HepG2 (cell line): ENCODE data around the gene PRM2. TPM values are rescaled to one million over a fixed set of nuclear protein-coding genes. Genes with fewer than 3 reads are reported as not detected.
A peak's percentile ranks its signal among the peaks of the same experiment; 100 is the strongest.

Source experiments
- ARID2 ChIP-seq: sonication (generic); formaldehyde crosslinking; IDR thresholded peaks from 2 replicates; pipeline ENCODE4 v1.8.1; 2022; ENCODE audit warnings: mild to moderate bottlenecking, missing genetic modification reagents, borderline replicate concordance
- CBX5 ChIP-seq: sonication (generic); formaldehyde crosslinking; IDR thresholded peaks from 2 replicates; pipeline ENCODE4 v1.4.0; 2020; ENCODE audit warnings: missing genetic modification reagents, borderline replicate concordance
- CCDC6 ChIP-seq: sonication (generic); formaldehyde crosslinking; IDR thresholded peaks from 2 replicates; pipeline ENCODE4 v1.8.1; 2022; ENCODE audit warnings: mild to moderate bottlenecking, missing genetic modification reagents, moderate library complexity
- DNMT3B ChIP-seq: conservative IDR thresholded peaks from 2 replicates; pipeline ENCODE4 v1.6.1; 2016; ENCODE audit warnings: missing biosample characterization, control low read depth
- ELF3 ChIP-seq: IDR thresholded peaks from 2 replicates; pipeline ENCODE4 v1.6.1; 2016; ENCODE audit warnings: missing genetic modification reagents, missing compliant biosample characterization
- GPN1 ChIP-seq: sonication (generic); formaldehyde crosslinking; IDR thresholded peaks from 2 replicates; pipeline ENCODE4 v1.5.1; 2020; ENCODE audit warnings: missing genetic modification reagents, borderline replicate concordance
- HMG20A ChIP-seq: IDR thresholded peaks from 2 replicates; pipeline ENCODE4 v1.6.1; 2016; ENCODE audit warnings: borderline replicate concordance
- HNF4G ChIP-seq, 2 experiments: sonication (generic) in 1 of 2; formaldehyde crosslinking in 1 of 2; IDR thresholded peaks; 2 replicates each; pipeline versions ENCODE4 v1.4.0 to v1.6.1; 2011 to 2020; ENCODE audit warnings: borderline replicate concordance in 2 of 2, low read depth in 2 of 2, mild to moderate bottlenecking in 2 of 2, low read length in 1 of 2, missing genetic modification reagents in 1 of 2, moderate library complexity in 1 of 2
- HNRNPK ChIP-seq: fragments of 200-400 bp; formaldehyde crosslinking; IDR thresholded peaks from 2 replicates; pipeline ENCODE4 v1.6.1; 2018; ENCODE audit warnings: low read length, low read depth, moderate library complexity, mild to moderate bottlenecking; ENCODE audit not compliant: poor library complexity, severe bottlenecking
- KDM2A ChIP-seq: sonication (generic); formaldehyde crosslinking; IDR thresholded peaks from 2 replicates; pipeline ENCODE4 v1.4.0; 2020; ENCODE audit warnings: low read depth, missing genetic modification reagents, borderline replicate concordance
- MBNL3 ChIP-seq: fragments of 250-450 bp; sonication (Bioruptor Pico); conservative IDR thresholded peaks from 2 replicates; pipeline ENCODE4 v1.8.0; 2022; ENCODE audit warnings: mild to moderate bottlenecking, inconsistent platforms
- MIER2 ChIP-seq: IDR thresholded peaks from 2 replicates; pipeline ENCODE4 v1.6.1; 2016; ENCODE audit warnings: missing biosample characterization, missing genetic modification reagents
- PHF8 ChIP-seq: sonication (generic); formaldehyde crosslinking; IDR thresholded peaks from 2 replicates; pipeline ENCODE4 v1.5.0; 2020; ENCODE audit warnings: missing genetic modification reagents
- POLR2G ChIP-seq: fragments of 200-400 bp; formaldehyde crosslinking; IDR thresholded peaks from 2 replicates; pipeline ENCODE4 v1.6.1; 2018; ENCODE audit warnings: mild to moderate bottlenecking, low read depth, low read length, moderate library complexity
- PPARG ChIP-seq: conservative IDR thresholded peaks from 2 replicates; pipeline ENCODE4 v1.6.1; 2016; ENCODE audit warnings: missing biosample characterization, missing genetic modification reagents
- RBM39 ChIP-seq: fragments of 200-400 bp; formaldehyde crosslinking; IDR thresholded peaks from one replicate; pipeline ENCODE4 v1.6.1; 2018; ENCODE audit warnings: antibody characterized with exemption, mild to moderate bottlenecking, low read depth, low read length; ENCODE audit not compliant: poor library complexity, severe bottlenecking
- RFXANK ChIP-seq: IDR thresholded peaks from 2 replicates; pipeline ENCODE4 v1.6.1; 2016
- RXRA ChIP-seq: sonication (generic); formaldehyde crosslinking; IDR thresholded peaks from 2 replicates; pipeline ENCODE4 v1.5.1; 2020; ENCODE audit warnings: missing genetic modification reagents
- YY1 ChIP-seq: IDR thresholded peaks from 2 replicates; pipeline ENCODE4 v1.6.1; 2011; ENCODE audit warnings: low read length, low read depth, moderate library complexity, mild to moderate bottlenecking; ENCODE audit not compliant: insufficient read depth, insufficient replicate concordance
- ZNF274 ChIP-seq: sonication (generic); formaldehyde crosslinking; IDR thresholded peaks from 2 replicates; pipeline ENCODE4 v1.5.1; 2020; ENCODE audit warnings: mild to moderate bottlenecking, missing genetic modification reagents
- ZNF543 ChIP-seq: sonication (generic); formaldehyde crosslinking; IDR thresholded peaks from 2 replicates; pipeline ENCODE4 v1.4.0; 2020; ENCODE audit warnings: mild to moderate bottlenecking, missing genetic modification reagents
- ZNF883 ChIP-seq: sonication (generic); formaldehyde crosslinking; IDR thresholded peaks from 2 replicates; pipeline ENCODE4 v1.5.1; 2020; ENCODE audit warnings: mild to moderate bottlenecking, missing genetic modification reagents; ENCODE audit errors: not compliant biosample characterization
- polyA plus RNA-seq, 8 experiments: library from polyadenylated mRNA; depleted of rRNA in 3 of 8; stranded (reverse) in 7 of 8; unstranded in 1 of 8; fragments of >200 nt; fragmentation: Illumina TruSeq in 4 of 8; extraction: Trizol in 4 of 8; gene quantifications; 2 replicates each; pipeline versions ENCODE4 v1.2.1 to v1.2.3, GENCODE V29; 2011 to 2016; ENCODE audit warnings: low read depth in 4 of 8, missing spikeins in 1 of 8, mixed read lengths in 1 of 8; ENCODE audit not compliant: insufficient read depth in 1 of 8
- total RNA-seq, 5 experiments: library from RNA; depleted of rRNA; stranded (reverse); fragments of >200 nt; fragmentation: Illumina TruSeq; extraction: Trizol; gene quantifications; 2 replicates each; pipeline ENCODE4 v1.2.3, GENCODE V29; 2016; ENCODE audit warnings: low read depth in 1 of 5
- TF ChIP-seq, protein P1 (sequence below): sonication (generic); formaldehyde crosslinking; IDR thresholded peaks from 2 replicates; pipeline ENCODE4 v1.4.0; 2020; ENCODE audit warnings: mild to moderate bottlenecking, missing genetic modification reagents, borderline replicate concordance
- TF ChIP-seq, protein P2 (sequence below): sonication (generic); formaldehyde crosslinking; IDR thresholded peaks from 2 replicates; pipeline ENCODE4 v1.4.0; 2020; ENCODE audit warnings: missing genetic modification reagents, low read depth, mild to moderate bottlenecking, borderline replicate concordance

PRM2 gene
- total and polyA plus RNA-seq, 2 of the 13 experiments (the other 11 are each of a cell fraction or from before 2014, with no cell fraction given): 0.54 TPM; not detected in 1

DNA sequence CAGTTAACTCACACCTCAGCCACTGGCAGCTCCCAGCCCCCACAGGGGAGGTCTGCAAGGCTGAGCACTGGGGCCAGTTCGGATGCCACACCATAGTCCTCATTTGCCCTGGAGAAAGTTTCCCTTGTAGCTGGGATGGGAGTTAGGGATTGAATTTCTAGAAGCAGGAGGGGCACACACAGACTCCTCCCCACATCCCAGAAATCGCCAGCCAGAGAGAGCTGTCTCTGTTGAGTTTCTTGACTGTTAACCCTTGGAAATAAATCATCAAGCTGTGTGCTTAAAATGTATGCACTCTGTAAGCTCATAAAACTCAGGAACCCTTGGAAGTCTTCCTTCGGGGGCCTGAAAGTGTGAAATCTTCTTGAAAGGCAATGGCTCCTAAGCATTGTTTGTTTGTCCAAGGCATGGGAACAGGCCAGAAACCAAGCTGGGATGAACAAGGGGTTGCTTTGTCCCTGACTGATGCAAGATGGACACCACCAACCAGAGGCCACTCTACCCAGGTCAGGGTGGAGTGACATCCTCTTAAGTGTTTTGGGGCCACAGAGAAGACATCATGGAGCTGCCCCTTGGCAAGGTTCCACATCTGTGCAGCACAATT, 2.5 kb downstream of the PRM2 start (continued):
- TF ChIP-seq, protein P1, sequence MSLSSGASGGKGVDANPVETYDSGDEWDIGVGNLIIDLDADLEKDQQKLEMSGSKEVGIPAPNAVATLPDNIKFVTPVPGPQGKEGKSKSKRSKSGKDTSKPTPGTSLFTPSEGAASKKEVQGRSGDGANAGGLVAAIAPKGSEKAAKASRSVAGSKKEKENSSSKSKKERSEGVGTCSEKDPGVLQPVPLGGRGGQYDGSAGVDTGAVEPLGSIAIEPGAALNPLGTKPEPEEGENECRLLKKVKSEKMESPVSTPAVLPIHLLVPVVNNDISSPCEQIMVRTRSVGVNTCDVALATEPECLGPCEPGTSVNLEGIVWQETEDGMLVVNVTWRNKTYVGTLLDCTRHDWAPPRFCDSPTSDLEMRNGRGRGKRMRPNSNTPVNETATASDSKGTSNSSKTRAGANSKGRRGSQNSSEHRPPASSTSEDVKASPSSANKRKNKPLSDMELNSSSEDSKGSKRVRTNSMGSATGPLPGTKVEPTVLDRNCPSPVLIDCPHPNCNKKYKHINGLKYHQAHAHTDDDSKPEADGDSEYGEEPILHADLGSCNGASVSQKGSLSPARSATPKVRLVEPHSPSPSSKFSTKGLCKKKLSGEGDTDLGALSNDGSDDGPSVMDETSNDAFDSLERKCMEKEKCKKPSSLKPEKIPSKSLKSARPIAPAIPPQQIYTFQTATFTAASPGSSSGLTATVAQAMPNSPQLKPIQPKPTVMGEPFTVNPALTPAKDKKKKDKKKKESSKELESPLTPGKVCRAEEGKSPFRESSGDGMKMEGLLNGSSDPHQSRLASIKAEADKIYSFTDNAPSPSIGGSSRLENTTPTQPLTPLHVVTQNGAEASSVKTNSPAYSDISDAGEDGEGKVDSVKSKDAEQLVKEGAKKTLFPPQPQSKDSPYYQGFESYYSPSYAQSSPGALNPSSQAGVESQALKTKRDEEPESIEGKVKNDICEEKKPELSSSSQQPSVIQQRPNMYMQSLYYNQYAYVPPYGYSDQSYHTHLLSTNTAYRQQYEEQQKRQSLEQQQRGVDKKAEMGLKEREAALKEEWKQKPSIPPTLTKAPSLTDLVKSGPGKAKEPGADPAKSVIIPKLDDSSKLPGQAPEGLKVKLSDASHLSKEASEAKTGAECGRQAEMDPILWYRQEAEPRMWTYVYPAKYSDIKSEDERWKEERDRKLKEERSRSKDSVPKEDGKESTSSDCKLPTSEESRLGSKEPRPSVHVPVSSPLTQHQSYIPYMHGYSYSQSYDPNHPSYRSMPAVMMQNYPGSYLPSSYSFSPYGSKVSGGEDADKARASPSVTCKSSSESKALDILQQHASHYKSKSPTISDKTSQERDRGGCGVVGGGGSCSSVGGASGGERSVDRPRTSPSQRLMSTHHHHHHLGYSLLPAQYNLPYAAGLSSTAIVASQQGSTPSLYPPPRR: peak; percentile 47; the same call in 1 of the 2 replicates
- no peak for TF ChIP-seq CCDC6 (CRISPR knock-in tag)
- TF ChIP-seq, protein P2, sequence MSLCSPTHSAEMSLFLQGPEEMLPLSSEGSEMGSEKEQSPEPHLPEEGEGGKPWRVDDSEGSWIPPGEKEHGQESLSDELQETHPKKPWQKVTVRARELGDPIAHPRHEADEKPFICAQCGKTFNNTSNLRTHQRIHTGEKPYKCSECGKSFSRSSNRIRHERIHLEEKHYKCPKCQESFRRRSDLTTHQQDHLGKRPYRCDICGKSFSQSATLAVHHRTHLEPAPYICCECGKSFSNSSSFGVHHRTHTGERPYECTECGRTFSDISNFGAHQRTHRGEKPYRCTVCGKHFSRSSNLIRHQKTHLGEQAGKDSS (CRISPR knock-in tag): no peak
- 0 out of 2 replicates have a peak, but pooled peaks have one; percentile 32 for TF ChIP-seq ELF3 (CRISPR knock-in tag)
- no peak for TF ChIP-seq DNMT3B (CRISPR knock-in tag)
- TF ChIP-seq HNF4G (IDR thresholded peaks at IDR 0.05; ENCODE audit: borderline replicate concordance, low read depth, low read length): peak; percentile 42; the same call in 1 of the 2 replicates
- no peak for TF ChIP-seq HNF4G (CRISPR knock-in tag; IDR thresholded peaks at IDR 0.05; ENCODE audit: borderline replicate concordance, low read depth)
- TF ChIP-seq ZNF883: peak; percentile 2
- 0 out of 2 replicates have a peak, but pooled peaks have one; percentile 13 for TF ChIP-seq PPARG (CRISPR knock-in tag)
- peak; percentile 71 for TF ChIP-seq YY1
- TF ChIP-seq MIER2: peak; percentile 47; the same call in 1 of the 2 replicates
- TF ChIP-seq GPN1 (CRISPR knock-in tag): no peak
- TF ChIP-seq ARID2 (CRISPR knock-in tag): no peak
- no peak for TF ChIP-seq ZNF543 (CRISPR knock-in tag)
- no peak for TF ChIP-seq HNRNPK
- TF ChIP-seq RFXANK: no peak
- 0 out of 2 replicates have a peak, but pooled peaks have one; percentile 8 for TF ChIP-seq RXRA (CRISPR knock-in tag)
- TF ChIP-seq PHF8 (CRISPR knock-in tag): 0 out of 2 replicates have a peak, but pooled peaks have one; percentile 7
- no peak for TF ChIP-seq MBNL3 (CRISPR knock-in tag)
- 0 out of 2 replicates have a peak, but pooled peaks have one; percentile 41 for TF ChIP-seq POLR2G
- peak; percentile 29; the same call in 1 of the 2 replicates for TF ChIP-seq KDM2A
- 0 out of 2 replicates have a peak, but pooled peaks have one; percentile 10 for TF ChIP-seq ZNF274 (CRISPR knock-in tag)
- TF ChIP-seq RBM39: no peak
- TF ChIP-seq HMG20A (CRISPR knock-in tag): peak; percentile 64; the same call in 1 of the 2 replicates
- peak; percentile 85; the same call in 1 of the 2 replicates for TF ChIP-seq CBX5
